H9 (cell line): ENCODE data around the gene PHLDA3. TPM values are rescaled to one million over a fixed set of nuclear protein-coding genes. Genes with fewer than 3 reads are reported as not detected.

ENCODE experiments used
- DNase-seq: peaks from one replicate; pipeline ENCODE4 v3.0.0-alpha.2; 2017
- H2AFZ ChIP-seq: one replicate; pipeline ENCODE4 v1.6.1; 2013; ENCODE audit warnings: mild to moderate bottlenecking, low read length, control low read depth, moderate library complexity
- H2AK5ac ChIP-seq: 2 replicates; pipeline ENCODE4 v1.6.1; 2013; ENCODE audit warnings: low read length, control low read depth, mixed read lengths; ENCODE audit not compliant: insufficient read length
- H2BK120ac ChIP-seq: one replicate; pipeline ENCODE4 v1.6.1; 2013; ENCODE audit warnings: low read depth, mild to moderate bottlenecking, low read length, control low read depth, inconsistent platforms; ENCODE audit not compliant: poor library complexity, severe bottlenecking
- H2BK12ac ChIP-seq: 2 replicates; pipeline ENCODE4 v1.6.1; 2013; ENCODE audit warnings: low read length, control low read depth, mixed read lengths, low read depth; ENCODE audit not compliant: insufficient read length
- H2BK15ac ChIP-seq: 2 replicates; pipeline ENCODE4 v1.6.1; 2013; ENCODE audit warnings: low read depth, low read length, control low read depth
- H2BK20ac ChIP-seq: one replicate; pipeline ENCODE4 v1.6.1; 2013; ENCODE audit warnings: low read depth, mild to moderate bottlenecking, low read length, control low read depth, inconsistent platforms; ENCODE audit not compliant: poor library complexity, severe bottlenecking
- H2BK5ac ChIP-seq: 2 replicates; pipeline ENCODE4 v1.6.1; 2013; ENCODE audit warnings: low read length, control low read depth, mixed read lengths; ENCODE audit not compliant: insufficient read length
- H3K14ac ChIP-seq: 2 replicates; pipeline ENCODE4 v1.6.1; 2013; ENCODE audit warnings: low read length, control low read depth; ENCODE audit not compliant: insufficient read depth
- H3K18ac ChIP-seq: 2 replicates; pipeline ENCODE4 v1.6.1; 2013; ENCODE audit warnings: low read depth, mild to moderate bottlenecking, mixed read lengths, low read length, control low read depth; ENCODE audit not compliant: insufficient read length
- H3K23ac ChIP-seq: 2 replicates; pipeline ENCODE4 v1.6.1; 2013; ENCODE audit warnings: low read length, control low read depth, mixed read lengths, low read depth; ENCODE audit not compliant: insufficient read length
- H3K23me2 ChIP-seq: 2 replicates; pipeline ENCODE4 v1.6.1; 2013; ENCODE audit warnings: low read depth, mild to moderate bottlenecking, mixed read lengths, low read length, control low read depth; ENCODE audit not compliant: insufficient read length, poor library complexity, severe bottlenecking
- H3K27ac ChIP-seq: 2 replicates; pipeline ENCODE4 v1.5.1; 2013; ENCODE audit warnings: low read length, control low read depth, mixed read lengths, low read depth; ENCODE audit not compliant: insufficient read length
- H3K27me3 ChIP-seq: 2 replicates; pipeline ENCODE4 v1.6.1; 2013; ENCODE audit warnings: low read length, control low read depth, inconsistent platforms; ENCODE audit not compliant: insufficient read depth
- H3K4ac ChIP-seq: 2 replicates; pipeline ENCODE4 v1.6.1; 2013; ENCODE audit warnings: low read depth, mild to moderate bottlenecking, control low read depth, inconsistent platforms, low read length, moderate library complexity
- H3K4me1 ChIP-seq: 2 replicates; pipeline ENCODE4 v1.6.1; 2013; ENCODE audit warnings: low read length, control low read depth, inconsistent platforms; ENCODE audit not compliant: insufficient read depth
- H3K4me2 ChIP-seq: 2 replicates; pipeline ENCODE4 v1.6.1; 2013; ENCODE audit warnings: low read length, control low read depth, mixed read lengths; ENCODE audit not compliant: insufficient read length, insufficient read depth
- H3K56ac ChIP-seq: 2 replicates; pipeline ENCODE4 v1.6.1; 2013; ENCODE audit warnings: low read depth, mild to moderate bottlenecking, mixed read lengths, low read length, control low read depth; ENCODE audit not compliant: insufficient read length
- H3K79me1 ChIP-seq: 2 replicates; pipeline ENCODE4 v1.6.1; 2013; ENCODE audit warnings: low read depth, mild to moderate bottlenecking, moderate library complexity, low read length, control low read depth, inconsistent platforms; ENCODE audit not compliant: insufficient read depth, poor library complexity, severe bottlenecking
- H3K79me2 ChIP-seq: 2 replicates; pipeline ENCODE4 v1.6.1; 2013; ENCODE audit warnings: low read length, control low read depth, inconsistent platforms; ENCODE audit not compliant: insufficient read depth
- H3K9ac ChIP-seq: 2 replicates; pipeline ENCODE4 v1.6.1; 2013; ENCODE audit warnings: low read length, control low read depth, mixed read lengths; ENCODE audit not compliant: insufficient read length; ENCODE audit errors: extremely low read depth
- H3K9me3 ChIP-seq: one replicate; pipeline ENCODE4 v1.6.1; 2013; ENCODE audit warnings: low read depth, low read length, inconsistent platforms; ENCODE audit not compliant: control insufficient read depth
- H3T11ph ChIP-seq: one replicate; pipeline ENCODE4 v1.6.1; 2013; ENCODE audit warnings: mild to moderate bottlenecking, low read length, control low read depth, inconsistent platforms
- H4K20me1 ChIP-seq: one replicate; pipeline ENCODE4 v1.6.1; 2013; ENCODE audit not compliant: control insufficient read depth, insufficient read length, insufficient read depth
- H4K5ac ChIP-seq: 2 replicates; pipeline ENCODE4 v1.6.1; 2013; ENCODE audit warnings: low read depth, mild to moderate bottlenecking, mixed read lengths, low read length, control low read depth; ENCODE audit not compliant: insufficient read length
- H4K8ac ChIP-seq: replicated peaks from 2 replicates; pipeline ENCODE4 v1.6.1; 2013; ENCODE audit warnings: low read length, control low read depth, mixed read lengths, low read depth; ENCODE audit not compliant: insufficient read length
- H4K91ac ChIP-seq: 2 replicates; pipeline ENCODE4 v1.6.1; 2013; ENCODE audit warnings: low read depth, mild to moderate bottlenecking, moderate library complexity, mixed read lengths, low read length, control low read depth; ENCODE audit not compliant: insufficient read length
- H3K27ac Mint-ChIP-seq, 3 experiments: 2 replicates in 2 of 3; 3 replicates in 1 of 3; pipeline ENCODE4 v1.8.0; 2020 to 2021; ENCODE audit warnings: mixed read lengths in 3 of 3, mild to moderate bottlenecking in 1 of 3, moderate library complexity in 1 of 3
- H3K27me3 Mint-ChIP-seq: 2 replicates; pipeline ENCODE4 v1.8.0; 2021; ENCODE audit warnings: low read depth, mild to moderate bottlenecking, moderate library complexity, mixed read lengths
- H3K36me3 Mint-ChIP-seq, 3 experiments: 2 replicates in 2 of 3; 3 replicates in 1 of 3; pipeline ENCODE4 v1.8.0; 2020 to 2021; ENCODE audit warnings: low read depth in 3 of 3, mixed read lengths in 3 of 3; ENCODE audit not compliant: insufficient read depth in 1 of 3
- H3K4me1 Mint-ChIP-seq, 2 experiments: 2 replicates each; pipeline ENCODE4 v1.8.0; 2020; ENCODE audit warnings: mixed read lengths in 2 of 2
- H3K4me3 Mint-ChIP-seq, 2 experiments: 2 replicates in 1 of 2; 3 replicates in 1 of 2; pipeline ENCODE4 v1.8.0; 2020 to 2021; ENCODE audit warnings: mild to moderate bottlenecking in 2 of 2, mixed read lengths in 2 of 2, moderate library complexity in 1 of 2
- H3K9me3 Mint-ChIP-seq, 2 experiments: 2 replicates in 1 of 2; 3 replicates in 1 of 2; pipeline ENCODE4 v1.8.0; 2020; ENCODE audit warnings: mild to moderate bottlenecking in 2 of 2, mixed read lengths in 2 of 2, moderate library complexity in 1 of 2
- CTCF ChIP-seq: fragments of 200-600 bp; sonication (generic); conservative IDR thresholded peaks from 3 replicates; pipeline ENCODE4 v1.8.0; 2021; ENCODE audit warnings: antibody characterized with exemption, mild to moderate bottlenecking
- WGBS: extraction: QIAGEN DNeasy Blood & Tissue Kit; methylation state at CpG from one replicate; pipeline ENCODE4 v1.1.7; 2013; ENCODE audit warnings: missing lambda C conversion rate, low lambda C conversion rate, mixed read lengths; ENCODE audit not compliant: insufficient read length; ENCODE audit errors: extremely low coverage; 5-methylcytosine and 5-hydroxymethylcytosine counted together
- total RNA-seq: library from RNA; stranded (reverse); gene quantifications from 2 replicates; pipeline ENCODE4 v1.2.1, GENCODE V29; 2021

The PHLDA3 gene
- total RNA-seq, 1 experiment from 2014 or later = 53.9 TPM

GRCh38 chr1:201470581-201470980 lies 1.6 kb upstream of the PHLDA3 start:
- Histone ChIP-seq H3K27ac (no peak overlapping the region), H2BK5ac (no peak overlapping the region), H3K9me3 (no peaks in the 10 kb centered on the region), H3T11ph (no peak overlapping the region), H3K27me3 (peaks cover 2% of the 10 kb centered on the region; the same call in 1 of the 2 replicates), H4K8ac (no peak overlapping the region), H3K23me2 (peaks cover 19% of the 10 kb centered on the region), H2AK5ac (no peak overlapping the region), H3K4me2 (no peak overlapping the region), H4K20me1 (no peaks in the 10 kb centered on the region), H4K91ac (no peak overlapping the region), H3K14ac (no peak overlapping the region), H2BK15ac (no peak overlapping the region), H3K79me1 (no peaks in the 10 kb centered on the region), H3K56ac (no peak overlapping the region), H2BK20ac (no peak overlapping the region), H2BK120ac (no peak overlapping the region), H3K4ac (no peak overlapping the region), H4K5ac (no peak overlapping the region), H3K18ac (no peak overlapping the region), H3K9ac (no peak overlapping the region), H3K23ac (no peak overlapping the region), H2BK12ac (no peak overlapping the region), H3K79me2 (peaks cover 10% of the 10 kb centered on the region; the same call in 1 of the 2 replicates), H2AFZ (no peak overlapping the region), H3K4me1 (no peaks in the 10 kb centered on the region; the same call in 1 of the 2 replicates)
- H3K9me3 Mint-ChIP-seq = no peaks in the 10 kb centered on the region
- H3K27me3 Mint-ChIP-seq = peaks cover 50% of the 10 kb centered on the region
- DNase-seq = no peak
- H3K36me3 Mint-ChIP-seq = peaks cover 0 to 12% (median 8%) of the 10 kb centered on the region in 3 experiments; a peak in 4 of 7 replicates
- H3K4me3 Mint-ChIP-seq = no peak overlapping the region; a peak in 2 of 5 replicates
- no peak for TF ChIP-seq CTCF
- H3K4me1 Mint-ChIP-seq = peaks cover 20 to 21% of the 10 kb centered on the region in 2 experiments
- no peak overlapping the region for H3K27ac Mint-ChIP-seq
- no CpG with 5 or more reads among the region's 4 CpGs for WGBS
